GM12872 (cell line): ENCODE measurements around the gene GDF2.

ENCODE experiments used
- CTCF ChIP-seq: IDR thresholded peaks from 3 replicates; pipeline ENCODE4 v1.5.1; 2011; ENCODE audit warnings: low read depth, mild to moderate bottlenecking, low read length, moderate library complexity; ENCODE audit not compliant: insufficient read depth

Gene GDF2

GRCh38 chr10:47322300-47323061 lies at the start of gene GDF2:
Gene GDF2 (plus strand): TSS chr10:47322454. CDS start chr10:47322669, 215 bp downstream.
- TF ChIP-seq CTCF: no peak

GRCh38 chr10:47276071-47276470 lies 46.2 kb upstream of the GDF2 start:
- no peak for TF ChIP-seq CTCF

- TF ChIP-seq CTCF: no peak
Observed at GRCh38 chr10:47276576-47277351, 45.5 kb upstream of the GDF2 start.

GRCh38 chr10:47277352-47278151 lies 44.7 kb upstream of the GDF2 start:
- no peak for TF ChIP-seq CTCF

GRCh38 chr10:47278152-47278473 lies 44.1 kb upstream of the GDF2 start:
- TF ChIP-seq CTCF: no peak

- TF ChIP-seq CTCF: no peak
Observed at GRCh38 chr10:47278720-47279119, 43.5 kb upstream of the GDF2 start.

- TF ChIP-seq CTCF: no peak
Observed at GRCh38 chr10:47279276-47279675, 43.0 kb upstream of the GDF2 start.
